Epithelial cell of esophagus (primary cell): ENCODE measurements around the gene PLG.
"Not testable (repeated sequence)": the region's sequence is repeated elsewhere in the genome, so short reads cannot be mapped to it uniquely, and the experiment has no call there.

ENCODE experiments used
- DNase-seq: peaks from one replicate; pipeline ENCODE4 v3.0.0; 2010; ENCODE audit warnings: low read depth
- H3K4me3 ChIP-seq: 2 replicates; pipeline ENCODE4 v1.5.1; 2011; ENCODE audit warnings: mild to moderate bottlenecking, low read length, control low read depth
- TF ChIP-seq, protein P1 (sequence below): IDR thresholded peaks from 2 replicates; pipeline ENCODE4 v1.5.1; 2011; ENCODE audit warnings: low read depth, mild to moderate bottlenecking, low read length, control low read depth, inconsistent platforms; ENCODE audit not compliant: insufficient read depth; ENCODE audit errors: missing control alignments

The PLG gene

DNA sequence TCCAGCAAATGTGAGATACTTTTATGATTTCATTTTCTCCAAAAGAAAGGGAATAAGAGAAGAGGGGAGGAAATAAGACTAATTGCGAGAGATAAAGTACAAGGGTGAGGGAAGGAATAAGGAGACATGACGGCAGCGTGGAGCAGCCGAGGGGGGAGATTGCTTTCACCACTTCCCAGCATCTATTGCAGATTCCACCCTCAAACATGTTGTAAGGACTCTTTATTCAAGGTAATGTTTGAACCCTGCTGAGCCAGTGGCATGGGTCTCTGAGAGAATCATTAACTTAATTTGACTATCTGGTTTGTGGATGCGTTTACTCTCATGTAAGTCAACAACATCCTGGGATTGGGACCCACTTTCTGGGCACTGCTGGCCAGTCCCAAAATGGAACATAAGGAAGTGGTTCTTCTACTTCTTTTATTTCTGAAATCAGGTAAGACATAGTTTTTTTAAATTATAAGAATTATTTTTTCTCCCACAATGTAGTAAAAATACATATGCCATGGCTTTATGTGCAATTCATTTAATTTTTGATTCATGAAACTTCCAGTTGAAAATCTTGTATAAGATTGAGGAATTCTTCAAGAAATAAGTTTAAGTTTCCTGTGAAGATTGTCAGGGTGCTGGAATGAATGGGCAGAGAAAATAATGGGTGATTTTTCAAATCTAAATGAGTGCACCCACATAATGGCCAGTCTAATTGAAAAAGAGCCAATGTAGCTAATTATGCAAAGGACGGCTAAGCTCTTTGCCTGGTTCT lies at the start of gene PLG:
TSS of gene PLG (plus strand) at position 327 of the 763 bp plus-strand sequence. CDS start at position 388, 61 bp downstream.
- not testable (repeated sequence) for H3K4me3 ChIP-seq, DNase-seq

DNA sequence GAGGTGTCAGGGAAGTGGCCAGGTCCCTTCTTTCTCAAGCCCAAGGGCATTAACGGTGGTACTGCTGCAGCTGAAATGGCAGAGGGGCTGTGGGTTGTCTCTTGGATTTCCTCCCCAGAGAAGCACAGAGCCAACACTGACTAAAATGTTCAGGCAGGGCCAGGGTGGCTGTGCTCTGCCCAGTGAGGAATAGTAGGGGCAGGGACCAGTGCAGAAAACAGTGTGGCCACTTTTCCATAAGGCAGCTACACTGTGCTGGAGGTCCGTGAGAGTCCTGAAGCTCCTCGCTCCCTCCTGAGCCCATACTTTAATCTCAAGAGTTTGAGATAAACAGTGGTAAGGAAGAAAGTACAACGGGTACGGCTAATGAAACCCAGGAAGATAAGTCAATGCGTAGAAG lies 42.5 kb upstream of the PLG start:
- H3K4me3 ChIP-seq = no peak overlapping the region
- no peak for DNase-seq
- TF ChIP-seq, protein P1, sequence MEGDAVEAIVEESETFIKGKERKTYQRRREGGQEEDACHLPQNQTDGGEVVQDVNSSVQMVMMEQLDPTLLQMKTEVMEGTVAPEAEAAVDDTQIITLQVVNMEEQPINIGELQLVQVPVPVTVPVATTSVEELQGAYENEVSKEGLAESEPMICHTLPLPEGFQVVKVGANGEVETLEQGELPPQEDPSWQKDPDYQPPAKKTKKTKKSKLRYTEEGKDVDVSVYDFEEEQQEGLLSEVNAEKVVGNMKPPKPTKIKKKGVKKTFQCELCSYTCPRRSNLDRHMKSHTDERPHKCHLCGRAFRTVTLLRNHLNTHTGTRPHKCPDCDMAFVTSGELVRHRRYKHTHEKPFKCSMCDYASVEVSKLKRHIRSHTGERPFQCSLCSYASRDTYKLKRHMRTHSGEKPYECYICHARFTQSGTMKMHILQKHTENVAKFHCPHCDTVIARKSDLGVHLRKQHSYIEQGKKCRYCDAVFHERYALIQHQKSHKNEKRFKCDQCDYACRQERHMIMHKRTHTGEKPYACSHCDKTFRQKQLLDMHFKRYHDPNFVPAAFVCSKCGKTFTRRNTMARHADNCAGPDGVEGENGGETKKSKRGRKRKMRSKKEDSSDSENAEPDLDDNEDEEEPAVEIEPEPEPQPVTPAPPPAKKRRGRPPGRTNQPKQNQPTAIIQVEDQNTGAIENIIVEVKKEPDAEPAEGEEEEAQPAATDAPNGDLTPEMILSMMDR = no peak

GRCh38 chr6:160661216-160661615 lies 40.8 kb upstream of the PLG start:
- no peak for DNase-seq
- TF ChIP-seq, protein P1 = no peak
- no peak overlapping the region for H3K4me3 ChIP-seq

- no peak overlapping the region for H3K4me3 ChIP-seq
- TF ChIP-seq, protein P1 = no peak
- no peak for DNase-seq
These were observed 39.6 kb upstream of the PLG start for GRCh38 chr6:160662429-160662828.

DNA sequence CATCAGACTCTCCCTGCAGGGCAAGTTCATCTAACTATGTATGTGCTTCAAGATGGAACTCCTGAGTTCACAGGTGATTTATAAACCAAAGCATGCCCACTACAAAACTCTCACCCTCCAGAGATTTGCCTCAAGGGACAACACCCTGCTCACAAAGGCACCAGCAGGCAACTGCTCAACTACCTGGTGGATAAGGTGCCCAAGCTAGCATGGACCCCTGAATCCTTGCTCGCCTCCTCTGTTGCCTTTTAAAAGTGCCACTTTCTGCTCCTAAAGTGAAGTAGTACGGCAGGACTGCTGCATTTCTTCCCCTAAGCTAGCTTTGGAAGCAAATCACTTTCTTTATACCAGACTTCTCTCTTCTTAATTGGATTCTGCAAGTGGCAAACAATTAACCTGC lies 39.2 kb upstream of the PLG start:
- H3K4me3 ChIP-seq = no peak overlapping the region
- no peak for DNase-seq
- TF ChIP-seq, protein P1 = no peak

- DNase-seq, H3K4me3 ChIP-seq: not testable (repeated sequence)
These were observed 37.8 kb upstream of the PLG start, which contains the start of gene LPA for GRCh38 chr6:160664198-160664597. TSS of gene LPA (minus strand) at chr6:160664275. CDS start at chr6:160664214, 61 bp downstream.

DNA sequence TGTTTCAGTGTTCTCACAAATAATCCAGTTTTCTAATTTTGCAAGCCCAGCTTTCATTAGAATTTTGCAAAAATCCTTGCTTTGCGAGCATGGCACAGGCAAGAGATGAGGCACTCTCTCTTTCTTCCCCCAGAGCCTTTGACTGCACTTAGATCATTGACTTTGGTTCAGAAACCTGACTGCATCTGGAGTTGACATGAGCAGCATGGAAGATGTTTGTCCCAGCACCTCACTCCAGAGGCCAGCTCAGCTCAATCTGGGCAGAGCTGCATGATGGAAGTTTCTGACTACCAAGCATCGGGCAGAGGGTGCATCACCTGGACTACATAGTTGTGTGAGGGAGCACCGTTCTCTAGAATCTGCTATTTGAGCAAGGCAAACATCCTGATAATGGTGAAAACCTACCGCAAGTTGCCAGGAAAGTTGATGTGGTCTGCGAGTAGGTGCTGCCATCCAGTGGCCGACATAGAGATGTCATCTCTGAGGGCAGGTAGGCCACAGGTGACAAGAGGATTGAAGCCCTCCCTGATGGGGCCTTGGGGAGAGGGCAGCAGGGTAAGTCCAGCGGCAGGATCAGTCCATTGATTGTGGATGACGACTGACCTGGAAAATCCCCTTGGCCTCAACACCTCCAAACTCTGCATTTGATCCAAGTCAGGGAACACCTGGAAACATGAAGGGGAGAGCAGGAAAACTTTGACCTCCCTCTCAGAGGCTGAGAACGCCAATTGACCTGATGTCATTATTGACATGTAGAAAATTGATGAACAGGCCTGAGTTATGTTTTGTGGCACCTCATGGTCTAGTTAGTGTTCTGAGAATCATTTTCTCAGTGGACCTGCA lies 34.2 kb upstream of the PLG start:
- no peak overlapping the region for H3K4me3 ChIP-seq
- peak; percentile 65 for DNase-seq
- TF ChIP-seq, protein P1 = peak; percentile 72
